CD14-positive monocyte (primary cell): ENCODE data around the gene CYTH3. TPM values are rescaled to one million over a fixed set of nuclear protein-coding genes. Genes with fewer than 3 reads are reported as not detected.

Source experiments
- DNase-seq, 3 donors: peaks; one replicate each; pipeline ENCODE4 v3.0.0-alpha.2; 2011 to 2022
- H2AFZ ChIP-seq: 2 replicates; pipeline ENCODE4 v1.6.0; 2012; ENCODE audit warnings: mild to moderate bottlenecking, low read depth, low read length, inconsistent platforms; ENCODE audit not compliant: insufficient read depth, poor library complexity, severe bottlenecking
- H3K27ac ChIP-seq, 2 donors: 1 replicate in 1 of 2; 2 replicates in 1 of 2; pipeline ENCODE4 v1.5.1; 2012 to 2013; ENCODE audit warnings: low read length in 2 of 2, control low read depth in 1 of 2, inconsistent platforms in 1 of 2, low read depth in 1 of 2, mild to moderate bottlenecking in 1 of 2
- H3K27me3 ChIP-seq, 2 donors: one replicate each; pipeline versions ENCODE4 v1.6.0 to v1.6.1; 2011 to 2013; ENCODE audit warnings: low read length in 2 of 2; ENCODE audit not compliant: control insufficient read depth in 2 of 2, insufficient read depth in 2 of 2
- H3K36me3 ChIP-seq, 2 donors: replicated peaks in 1 of 2; 1 replicate in 1 of 2; 2 replicates in 1 of 2; pipeline versions ENCODE4 v1.5.1 to v1.6.1; 2012 to 2013; ENCODE audit warnings: low read length in 2 of 2, control low read depth in 1 of 2, inconsistent platforms in 1 of 2, mild to moderate bottlenecking in 1 of 2; ENCODE audit not compliant: insufficient read depth in 2 of 2, control insufficient read depth in 1 of 2
- H3K4me1 ChIP-seq, 2 donors: 1 replicate in 1 of 2; 2 replicates in 1 of 2; pipeline versions ENCODE4 v1.5.1 to v1.6.1; 2012 to 2013; ENCODE audit warnings: low read length in 2 of 2, control low read depth in 1 of 2, inconsistent platforms in 1 of 2, mild to moderate bottlenecking in 1 of 2, moderate library complexity in 1 of 2; ENCODE audit not compliant: insufficient read depth in 2 of 2, control insufficient read depth in 1 of 2
- H3K4me2 ChIP-seq: replicated peaks from 2 replicates; pipeline ENCODE3; 2012; ENCODE audit warnings: low read length, moderate library complexity, mild to moderate bottlenecking; ENCODE audit not compliant: poor library complexity, severe bottlenecking; ENCODE audit errors: extremely low read depth
- H3K4me3 ChIP-seq, 3 experiments: fragments of 200-600 bp in 1 of 3; sonication (generic) in 1 of 3; replicated peaks in 1 of 3; 1 replicate in 2 of 3; 2 replicates in 1 of 3; pipeline ENCODE4 v1.5.1; 2011 to 2013; ENCODE audit warnings: low read length in 3 of 3, mild to moderate bottlenecking in 3 of 3, control low read depth in 2 of 3, low read depth in 2 of 3, inconsistent platforms in 1 of 3, moderate library complexity in 1 of 3
- H3K79me2 ChIP-seq: 2 replicates; pipeline ENCODE4 v1.6.0; 2012; ENCODE audit warnings: mild to moderate bottlenecking, control low read depth, inconsistent platforms, low read length, moderate library complexity; ENCODE audit not compliant: insufficient read depth
- H3K9ac ChIP-seq: 2 replicates; pipeline ENCODE4 v1.6.0; 2017; ENCODE audit warnings: low read length, mild to moderate bottlenecking; ENCODE audit not compliant: insufficient read depth, poor library complexity, severe bottlenecking
- H3K9me3 ChIP-seq, 2 donors: replicated peaks in 1 of 2; 1 replicate in 1 of 2; 2 replicates in 1 of 2; pipeline versions ENCODE4 v1.5.1 to v1.6.1; 2012 to 2013; ENCODE audit warnings: low read length in 2 of 2, control low read depth in 1 of 2; ENCODE audit not compliant: control insufficient read depth in 1 of 2, insufficient read depth in 1 of 2
- H4K20me1 ChIP-seq: 2 replicates; pipeline ENCODE4 v1.6.0; 2012; ENCODE audit warnings: mild to moderate bottlenecking, low read length, control low read depth, moderate library complexity; ENCODE audit not compliant: insufficient read depth
- H3K27ac Mint-ChIP-seq, 7 donors: one replicate each; pipeline ENCODE4 v1.8.0; 2020; ENCODE audit warnings: mild to moderate bottlenecking in 7 of 7, mixed read lengths in 7 of 7, moderate library complexity in 6 of 7, inconsistent platforms in 2 of 7
- H3K27me3 Mint-ChIP-seq, 3 donors: one replicate each; pipeline ENCODE4 v1.8.0; 2021 to 2022; ENCODE audit warnings: low read depth in 3 of 3, mild to moderate bottlenecking in 3 of 3, mixed read lengths in 3 of 3, moderate library complexity in 3 of 3, inconsistent platforms in 1 of 3
- H3K36me3 Mint-ChIP-seq, 2 donors: one replicate each; pipeline ENCODE4 v1.8.0; 2020; ENCODE audit warnings: mixed read lengths in 2 of 2, inconsistent platforms in 1 of 2, mild to moderate bottlenecking in 1 of 2
- H3K4me1 Mint-ChIP-seq: one replicate; pipeline ENCODE4 v1.8.0; 2020; ENCODE audit warnings: mild to moderate bottlenecking, mixed read lengths
- H3K4me3 Mint-ChIP-seq, 2 donors: one replicate each; pipeline ENCODE4 v1.8.0; 2020; ENCODE audit warnings: mild to moderate bottlenecking in 2 of 2, mixed read lengths in 2 of 2, moderate library complexity in 1 of 2
- H3K9me3 Mint-ChIP-seq, 7 donors: one replicate each; pipeline ENCODE4 v1.8.0; 2020 to 2022; ENCODE audit warnings: mixed read lengths in 7 of 7, mild to moderate bottlenecking in 6 of 7, moderate library complexity in 6 of 7, inconsistent platforms in 2 of 7
- CTCF ChIP-seq: fragments of 200-600 bp; IDR thresholded peaks from one replicate; pipeline ENCODE4 v1.8.0; 2022; ENCODE audit warnings: antibody characterized with exemption, mild to moderate bottlenecking
- WGBS: methylation state at CpG from one replicate; pipeline ENCODE4 v1.1.5; 2013; ENCODE audit warnings: missing lambda C conversion rate; ENCODE audit not compliant: insufficient coverage; 5-methylcytosine and 5-hydroxymethylcytosine counted together
- intact Hi-C, 2 donors: fragments of 100-400 bp; cut with micrococcal nuclease; formaldehyde crosslinking; loops; one replicate each; pipeline versions ENCODE4 v1.15.0 to v1.15.1; 2023
- polyA plus RNA-seq, 3 donors: library from polyadenylated mRNA; depleted of rRNA in 1 of 3; unstranded in 2 of 3; stranded (reverse) in 1 of 3; fragments of 300-500 nt in 2 of 3; fragments of >200 nt in 1 of 3; fragmentation: Illumina TruSeq in 2 of 3; gene quantifications; 1 replicate in 2 of 3; 2 replicates in 1 of 3; pipeline ENCODE4 v1.2.3, GENCODE V29; 2012 to 2021

CYTH3 gene
- polyA plus RNA-seq, 3 donors, result 1.3 to 8.5 (median 1.4) TPM

DNA sequence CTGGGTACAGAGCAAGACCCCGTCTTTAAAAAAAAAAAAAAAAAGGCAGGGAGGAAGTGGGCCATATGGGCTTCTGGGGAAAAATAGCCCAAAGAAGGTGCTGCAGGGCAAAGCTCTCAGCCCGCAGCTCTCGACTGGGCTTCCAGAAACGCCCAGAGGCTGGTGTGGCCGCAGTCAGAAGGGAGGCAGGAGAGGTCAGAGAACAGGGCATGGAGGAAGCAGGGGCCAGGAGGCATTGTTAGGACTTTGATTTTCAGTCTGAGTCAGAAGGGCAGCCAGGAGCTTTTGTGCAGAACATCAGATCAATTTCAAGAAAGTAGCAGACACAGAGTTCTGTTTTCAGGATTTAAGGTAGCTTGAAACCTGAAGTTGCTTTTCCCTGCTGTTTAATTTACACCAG lies 35.3 kb upstream of the CYTH3 start:
- Histone ChIP-seq H4K20me1 (no peaks in the 10 kb centered on the region), H3K27ac (no peak overlapping the region), H3K36me3 (no peaks in the 10 kb centered on the region), H2AFZ (no peak overlapping the region), H3K79me2 (no peaks in the 10 kb centered on the region), H3K9ac (no peak overlapping the region), H3K27me3 (no peaks in the 10 kb centered on the region), H3K9me3 (no peaks in the 10 kb centered on the region), H3K4me3 (no peak overlapping the region), H3K4me2 (no peak overlapping the region), H3K4me1 (no peaks in the 10 kb centered on the region)
- DNase-seq, result no peak
- Mint-ChIP-seq H3K36me3 (no peaks in the 10 kb centered on the region), H3K9me3 (no peaks in the 10 kb centered on the region), H3K27me3 (peaks cover 0 to 3% (median 1%) of the 10 kb centered on the region in 3 donors), H3K27ac (no peak overlapping the region), H3K4me3 (no peak overlapping the region), H3K4me1 (no peaks in the 10 kb centered on the region)
- intact Hi-C loops, result no loop called here
- WGBS, result 69% methylated on average over 4 of the region's 5 CpGs
- no peak for TF ChIP-seq CTCF

- Mint-ChIP-seq H3K36me3 (no peaks in the 10 kb centered on the region), H3K4me3 (no peak overlapping the region), H3K9me3 (peaks cover 0 to under 1% (median 0%) of the 10 kb centered on the region in 7 donors), H3K4me1 (no peaks in the 10 kb centered on the region), H3K27ac (no peak overlapping the region), H3K27me3 (peaks cover 0 to 5% (median 1%) of the 10 kb centered on the region in 3 donors)
- Histone ChIP-seq H3K4me1 (no peaks in the 10 kb centered on the region), H3K9me3 (no peaks in the 10 kb centered on the region), H3K79me2 (no peaks in the 10 kb centered on the region), H3K27ac (no peak overlapping the region), H3K9ac (no peak overlapping the region), H3K36me3 (no peaks in the 10 kb centered on the region), H3K27me3 (no peaks in the 10 kb centered on the region), H3K4me3 (no peak overlapping the region), H3K4me2 (no peak overlapping the region), H4K20me1 (no peaks in the 10 kb centered on the region), H2AFZ (no peak overlapping the region)
- intact Hi-C loops, result no loop called here
- no peak for TF ChIP-seq CTCF
- 83% methylated on average over 1 of the region's 3 CpGs for WGBS
- no peak for DNase-seq
These were observed 34.0 kb upstream of the CYTH3 start for GRCh38 chr7:6306471-6306870.
